Measurements from ENCODE around the gene TMPRSS13.
"Not testable (repeated sequence)": the region's sequence is repeated elsewhere in the genome, so short reads cannot be mapped to it uniquely, and the experiment has no call there.

The TMPRSS13 gene

GRCh38 chr11:117871160-117871559 is 58.0 kb downstream of the TMPRSS13 start:
- DNase-seq, result no peak

GRCh38 chr11:117870103-117870952 is 58.9 kb downstream of the TMPRSS13 start:
- DNase-seq, result no peak

GRCh38 chr11:117869604-117870003 is 59.6 kb downstream of the TMPRSS13 start:
- DNase-seq, result no peak

GRCh38 chr11:117868815-117869561 is 60.2 kb downstream of the TMPRSS13 start:
- no peak for DNase-seq

- no peak for DNase-seq
These were observed 61.1 kb downstream of the TMPRSS13 start for GRCh38 chr11:117868088-117868487.

- no peak for DNase-seq
These were observed 62.7 kb downstream of the TMPRSS13 start for GRCh38 chr11:117866526-117866925.

GRCh38 chr11:117865546-117865945 is 63.7 kb downstream of the TMPRSS13 start:
- DNase-seq, result not testable (repeated sequence)

GRCh38 chr11:117863383-117863782 is 65.8 kb downstream of the TMPRSS13 start:
- no peak for DNase-seq

GRCh38 chr11:117862753-117863152 is 66.4 kb downstream of the TMPRSS13 start:
- DNase-seq, result no peak

- no peak for DNase-seq
These were observed 67.0 kb downstream of the TMPRSS13 start for GRCh38 chr11:117862019-117862725.

GRCh38 chr11:117861151-117862018 is 67.8 kb downstream of the TMPRSS13 start:
- no peak for DNase-seq

GRCh38 chr11:117860139-117860538 is 69.1 kb downstream of the TMPRSS13 start:
- DNase-seq, result no peak

- DNase-seq, result no peak
These were observed 69.6 kb downstream of the TMPRSS13 start for GRCh38 chr11:117859488-117860112.

- no peak for DNase-seq
These were observed 70.1 kb downstream of the TMPRSS13 start for GRCh38 chr11:117859061-117859460.

- DNase-seq, result no peak
These were observed 71.3 kb downstream of the TMPRSS13 start for GRCh38 chr11:117857734-117858414.

- DNase-seq, result no peak
These were observed 73.1 kb downstream of the TMPRSS13 start for GRCh38 chr11:117855912-117856651.

- DNase-seq, result no peak
These were observed 73.9 kb downstream of the TMPRSS13 start for GRCh38 chr11:117855186-117855845.

- no peak for DNase-seq
These were observed 76.9 kb downstream of the TMPRSS13 start for GRCh38 chr11:117852309-117852708.

GRCh38 chr11:117851852-117852251 is 77.3 kb downstream of the TMPRSS13 start:
- no peak for DNase-seq

- no peak for DNase-seq
These were observed 78.1 kb downstream of the TMPRSS13 start for GRCh38 chr11:117851106-117851505.
